ENCODE results near the gene JAG2.

The JAG2 gene

DNA sequence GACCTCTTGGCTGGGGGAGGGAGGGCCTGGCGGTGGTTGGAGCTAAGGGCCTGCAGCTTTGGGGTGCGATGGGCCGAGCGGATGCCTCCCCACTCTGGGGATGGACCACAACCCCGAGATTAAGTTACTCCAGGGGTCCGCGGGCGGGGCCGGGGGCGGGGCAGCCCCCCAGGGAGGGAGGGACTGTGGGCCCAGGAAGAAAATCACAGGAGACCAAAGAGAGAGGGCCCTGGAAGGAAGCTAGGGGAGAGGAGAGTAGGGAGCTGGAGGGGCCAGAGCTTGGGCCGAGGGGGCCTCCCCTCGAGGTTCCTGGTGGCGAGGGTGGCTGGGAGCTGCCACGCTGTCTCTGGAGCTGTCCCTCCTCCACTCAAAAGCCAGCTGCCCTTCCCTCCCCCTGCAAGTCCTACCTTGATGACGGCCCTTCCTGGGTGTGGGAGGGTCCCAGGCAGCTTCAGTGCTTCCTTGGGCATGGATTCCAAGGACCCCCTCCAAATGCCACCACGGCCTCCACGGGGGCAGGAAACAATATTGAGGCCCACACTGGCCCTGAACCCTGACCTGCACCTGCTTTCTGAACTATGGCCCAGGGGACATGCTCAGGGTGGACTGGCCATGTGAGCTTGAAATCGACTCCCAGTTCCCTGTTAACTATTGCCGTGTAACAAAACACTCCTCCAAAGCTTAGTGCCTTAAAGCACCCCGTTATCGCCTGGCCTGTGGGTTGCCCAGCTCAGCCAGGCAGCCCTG, 13.1 kb upstream of the JAG2 start:
- DNase-seq = no peak

GRCh38 chr14:105180592-105181548, 12.3 kb upstream of the JAG2 start, which contains the start of gene NUDT14:
Gene NUDT14, minus strand, starts transcription at chr14:105181312. Its CDS starts 103 bp downstream, at chr14:105181209.
- DNase-seq = peak; percentile 89

DNA sequence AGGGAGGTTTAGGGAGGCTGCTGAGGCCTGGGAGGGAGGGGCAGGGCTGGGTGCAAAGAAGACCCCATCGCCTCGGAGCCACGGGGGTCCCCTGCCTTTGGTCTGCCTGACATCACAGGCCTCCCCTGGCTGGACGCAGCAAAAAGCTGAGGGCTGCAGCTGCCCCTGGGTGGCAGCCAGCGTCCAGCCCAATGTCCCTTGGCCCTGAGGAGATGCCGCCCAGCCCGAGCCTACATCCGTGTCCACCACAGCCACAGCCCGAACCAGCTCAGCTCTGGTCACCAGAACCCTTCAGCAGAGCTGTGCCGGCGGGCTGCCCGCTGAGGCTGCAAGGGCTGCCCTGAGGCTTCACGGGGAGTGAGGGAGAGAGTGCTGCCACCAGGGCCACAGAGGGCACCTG, 10.6 kb upstream of the JAG2 start:
- DNase-seq = no peak

GRCh38 chr14:105178868-105179140, 10.2 kb upstream of the JAG2 start:
- DNase-seq = no peak

DNA sequence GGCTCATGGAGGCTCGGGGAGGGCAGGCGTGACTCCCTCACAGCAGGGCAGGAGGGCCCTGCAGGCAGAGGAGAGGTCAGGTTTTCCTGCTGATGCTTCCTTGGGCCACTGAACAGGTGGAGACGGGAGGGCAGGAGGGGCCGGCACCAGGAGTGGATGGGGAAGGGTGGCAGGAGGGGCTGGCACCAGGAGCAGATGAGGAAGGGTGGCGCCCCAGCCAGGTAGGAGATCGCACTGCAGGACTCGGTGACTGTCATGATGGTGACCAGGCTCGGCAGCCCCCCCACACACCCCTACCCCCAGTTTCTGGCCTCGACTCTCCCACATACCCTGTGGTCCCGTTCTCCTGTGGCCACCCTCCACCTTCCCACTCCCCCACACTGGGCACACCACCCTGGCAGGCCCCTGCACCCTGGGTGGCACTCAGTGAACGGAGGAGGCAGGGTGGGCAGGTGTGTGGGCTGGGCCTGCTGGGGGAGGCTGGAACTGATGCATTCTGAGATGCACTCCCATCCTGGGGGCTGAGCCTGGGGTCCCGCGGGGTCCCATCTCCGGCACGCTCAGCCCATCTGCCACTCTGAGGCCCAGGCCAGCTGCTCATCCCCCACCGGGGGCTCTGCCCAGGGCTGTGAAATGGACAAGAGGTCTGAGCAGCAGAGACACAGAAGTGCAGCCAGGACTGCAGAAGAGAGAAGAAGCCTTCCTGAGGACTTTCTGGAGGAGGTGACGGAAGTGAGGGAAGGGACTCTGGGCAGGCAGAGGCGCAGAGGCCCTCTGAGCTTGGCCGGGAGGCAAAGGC, 9.7 kb upstream of the JAG2 start:
- no peak for DNase-seq

GRCh38 chr14:105177082-105177481, 8.5 kb upstream of the JAG2 start:
- no peak for DNase-seq

DNA sequence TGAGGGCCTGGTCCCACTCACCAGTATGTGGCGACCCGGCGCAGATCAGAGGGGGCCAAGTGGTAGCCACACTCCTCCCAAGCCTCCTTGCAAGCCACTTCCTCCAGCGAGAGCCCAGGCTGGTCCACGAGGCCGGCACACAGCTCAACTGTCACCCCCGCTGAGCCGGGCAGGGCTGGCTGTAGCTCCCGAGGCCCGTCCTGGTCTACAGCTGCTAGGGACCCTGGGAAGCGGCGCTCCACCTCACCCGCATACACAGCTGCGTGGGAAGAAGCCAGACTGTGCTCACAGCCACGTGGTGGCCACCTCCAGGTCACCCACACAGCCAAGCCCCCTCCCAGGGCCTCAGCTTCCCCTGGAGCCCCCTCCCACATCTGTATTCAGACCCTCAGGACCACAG, 7.9 kb upstream of the JAG2 start:
- no peak for DNase-seq

GRCh38 chr14:105173901-105174894, 5.6 kb upstream of the JAG2 start:
- DNase-seq = peak; percentile 42

GRCh38 chr14:105173145-105173544, 4.6 kb upstream of the JAG2 start:
- no peak for DNase-seq

GRCh38 chr14:105172476-105172875, 3.9 kb upstream of the JAG2 start:
- no peak for DNase-seq

GRCh38 chr14:105171004-105171673, 2.6 kb upstream of the JAG2 start:
- no peak for DNase-seq

- DNase-seq = peak; percentile 21
Observed at GRCh38 chr14:105169776-105170655, 1.4 kb upstream of the JAG2 start.

- peak; percentile 32 for DNase-seq
Observed at GRCh38 chr14:105168979-105169507, 467 bp upstream of the JAG2 start.

- no peak for DNase-seq
Observed at GRCh38 chr14:105168093-105168420, 519 bp downstream of the JAG2 start.

GRCh38 chr14:105167303-105168092, 1.1 kb downstream of the JAG2 start:
- DNase-seq = no peak

DNA sequence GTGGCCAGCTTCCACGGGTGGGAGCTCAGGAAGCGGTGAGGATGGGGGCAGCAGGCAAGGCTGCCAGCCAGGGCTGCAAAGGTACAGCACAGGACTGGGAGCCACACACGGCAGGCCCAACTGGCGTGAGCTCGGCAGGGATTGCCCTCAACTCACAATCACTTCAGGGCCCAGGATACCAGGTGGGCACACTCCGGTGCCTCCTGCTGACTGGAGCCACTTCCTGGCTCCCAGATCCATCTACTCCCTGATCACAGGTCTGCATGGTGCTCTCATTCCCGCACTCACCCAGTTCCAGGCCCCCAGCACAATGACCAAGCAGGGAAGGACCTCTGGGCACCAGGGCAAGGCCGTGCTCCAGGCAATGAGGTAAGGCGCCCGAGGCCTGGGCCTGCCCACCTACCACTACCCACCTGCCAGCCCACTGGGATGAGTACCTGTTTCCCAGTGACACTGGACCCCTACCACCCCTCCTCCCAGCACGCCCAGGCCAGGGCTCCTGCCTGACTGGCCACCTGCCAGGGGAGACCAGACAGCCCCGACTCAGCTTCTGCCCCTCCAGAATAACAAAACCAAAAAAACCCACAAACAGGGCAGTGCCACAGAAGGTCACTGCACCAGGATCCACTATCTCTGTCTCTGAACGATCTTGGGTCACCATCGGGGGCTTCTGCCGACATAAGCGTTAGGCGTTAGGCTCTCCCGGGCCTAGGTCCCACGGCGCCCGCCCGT, 1.8 kb downstream of the JAG2 start:
- DNase-seq = no peak

DNA sequence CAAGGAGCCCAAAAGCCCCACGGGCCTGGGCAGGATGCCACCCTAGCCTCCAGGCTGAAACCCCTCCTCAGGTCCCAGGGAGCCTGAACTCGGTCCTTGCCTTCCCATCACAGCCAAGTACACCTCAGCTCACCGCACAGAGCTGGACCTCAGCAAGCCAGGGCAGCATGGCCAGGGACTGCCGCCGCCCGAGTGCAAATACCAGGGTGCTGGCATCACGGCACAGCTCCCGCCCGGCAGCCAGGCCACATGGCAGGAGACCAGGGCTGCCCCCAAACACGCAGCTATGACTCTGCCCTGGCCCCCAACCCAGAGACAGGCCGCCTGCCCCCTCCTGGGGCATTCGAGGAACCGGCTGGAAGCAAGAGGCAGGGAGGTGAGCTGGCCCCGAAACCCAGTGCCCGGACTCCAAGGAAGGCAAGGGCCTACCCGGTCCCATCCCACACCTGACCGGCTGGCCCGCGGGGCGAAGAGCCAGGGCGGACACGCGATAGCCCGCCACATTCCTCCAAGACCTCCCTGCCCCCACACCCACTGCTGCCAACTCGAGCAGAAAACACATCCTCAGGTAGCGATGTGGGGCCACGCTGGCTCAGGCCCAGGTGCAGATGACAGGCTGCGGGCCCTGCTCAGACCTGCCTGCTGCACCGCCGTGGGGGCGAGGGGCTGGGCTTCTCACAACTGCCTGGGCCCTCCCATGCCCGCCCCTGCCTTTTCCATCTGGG, 2.7 kb downstream of the JAG2 start:
- no peak for DNase-seq
